BJ (cell line): Measurements from ENCODE around the gene ASCL5. TPM values are rescaled to one million over a fixed set of nuclear protein-coding genes. Genes with fewer than 3 reads are reported as not detected.

Experiments
- CTCF ChIA-PET: fragments of 350-600 bp; formaldehyde crosslinking; extraction: SDS; loops from one replicate; lab custom pipeline; 2021; ENCODE audit warnings: antibody characterized with exemption, inconsistent platforms; lab: Yijun Ruan, JAX
- POLR2A ChIA-PET: fragments of 300-600 bp; sonication (Branson Sonifier 250); formaldehyde crosslinking; extraction: SDS; loops from one replicate; lab custom pipeline; 2021; ENCODE audit warnings: antibody characterized with exemption; lab: Charles Lee
- DNase-seq: peaks from one replicate; pipeline ENCODE4 v3.0.0-alpha.2; 2011; ENCODE audit warnings: low read depth
- H3K27me3 ChIP-seq: 2 replicates; pipeline ENCODE4 v1.6.0; 2011; ENCODE audit warnings: low read length; ENCODE audit not compliant: control insufficient read depth, insufficient read depth
- H3K36me3 ChIP-seq: 2 replicates; pipeline ENCODE4 v1.5.1; 2011; ENCODE audit warnings: low read length; ENCODE audit not compliant: control insufficient read depth, insufficient read depth
- H3K4me3 ChIP-seq: 2 replicates; pipeline ENCODE4 v1.5.1; 2011; ENCODE audit warnings: low read depth, mild to moderate bottlenecking, control low read depth, low read length
- polyA plus RNA-seq: library from polyadenylated mRNA; depleted of rRNA; stranded (reverse); fragments of >200 nt; gene quantifications from 2 replicates; pipeline ENCODE4 v1.2.3, GENCODE V29; 2011
- TF ChIP-seq, protein P1 (sequence below): IDR thresholded peaks from 2 replicates; pipeline ENCODE4 v1.5.1; 2011; ENCODE audit warnings: low read depth, mild to moderate bottlenecking, control low read depth, inconsistent platforms, low read length, moderate library complexity; ENCODE audit not compliant: insufficient read depth

Gene ASCL5
- polyA plus RNA-seq, 1 experiment: 0.06 TPM

DNA sequence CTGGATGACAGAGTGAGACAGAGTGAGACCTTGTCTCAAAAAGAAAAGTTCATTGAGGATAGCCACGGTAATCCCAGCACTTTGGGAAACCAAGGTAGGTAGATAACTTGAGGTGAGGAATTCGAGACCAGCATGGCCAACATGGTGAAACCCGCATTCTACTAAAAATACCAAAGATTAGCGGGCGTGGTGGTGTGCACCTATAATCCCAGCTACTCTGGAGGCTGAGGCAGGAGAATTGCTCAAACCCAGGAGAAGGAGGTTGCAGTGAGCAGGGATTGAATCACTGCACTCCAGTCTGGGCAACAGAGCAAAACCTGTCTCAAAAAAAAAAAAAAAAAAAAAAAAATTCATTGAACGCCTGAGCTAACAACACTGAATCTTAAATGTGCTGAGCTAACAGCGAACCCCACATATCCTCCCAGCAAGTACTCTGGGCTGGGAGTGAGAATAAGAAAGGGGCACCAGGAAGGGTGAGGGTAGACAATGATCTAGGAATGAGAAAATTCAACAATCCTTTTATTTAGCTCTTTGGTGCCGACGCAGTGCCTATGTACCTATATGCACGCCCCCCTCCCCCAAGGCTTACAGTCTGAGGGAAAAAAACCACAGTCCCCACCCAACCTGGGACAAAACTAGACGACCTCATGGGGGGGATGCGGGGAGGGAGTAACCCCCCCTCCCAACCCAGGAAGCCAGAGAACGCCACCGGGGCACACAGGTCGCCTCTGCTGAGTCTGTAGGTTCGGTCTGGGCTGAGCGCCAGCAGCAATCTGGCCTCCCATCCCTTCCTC lies 13.3 kb downstream of the ASCL5 start:
- ChIA-PET CTCF (interaction anchor here (0.6 to 5.1 kb wide), 17 partner anchors 9 to 558 kb away, joined by 3 to 58 read pairs (median 4); partner anchors contain the start of gene ASCL5), POLR2A (no interaction called here)
- DNase-seq: no peak
- Histone ChIP-seq H3K36me3 (no peaks in the 10 kb centered on the region), H3K27me3 (peaks cover 3% of the 10 kb centered on the region; the same call in 1 of the 2 replicates), H3K4me3 (peak overlapping the region; percentile 58; the same call in 1 of the 2 replicates)
- TF ChIP-seq, protein P1, sequence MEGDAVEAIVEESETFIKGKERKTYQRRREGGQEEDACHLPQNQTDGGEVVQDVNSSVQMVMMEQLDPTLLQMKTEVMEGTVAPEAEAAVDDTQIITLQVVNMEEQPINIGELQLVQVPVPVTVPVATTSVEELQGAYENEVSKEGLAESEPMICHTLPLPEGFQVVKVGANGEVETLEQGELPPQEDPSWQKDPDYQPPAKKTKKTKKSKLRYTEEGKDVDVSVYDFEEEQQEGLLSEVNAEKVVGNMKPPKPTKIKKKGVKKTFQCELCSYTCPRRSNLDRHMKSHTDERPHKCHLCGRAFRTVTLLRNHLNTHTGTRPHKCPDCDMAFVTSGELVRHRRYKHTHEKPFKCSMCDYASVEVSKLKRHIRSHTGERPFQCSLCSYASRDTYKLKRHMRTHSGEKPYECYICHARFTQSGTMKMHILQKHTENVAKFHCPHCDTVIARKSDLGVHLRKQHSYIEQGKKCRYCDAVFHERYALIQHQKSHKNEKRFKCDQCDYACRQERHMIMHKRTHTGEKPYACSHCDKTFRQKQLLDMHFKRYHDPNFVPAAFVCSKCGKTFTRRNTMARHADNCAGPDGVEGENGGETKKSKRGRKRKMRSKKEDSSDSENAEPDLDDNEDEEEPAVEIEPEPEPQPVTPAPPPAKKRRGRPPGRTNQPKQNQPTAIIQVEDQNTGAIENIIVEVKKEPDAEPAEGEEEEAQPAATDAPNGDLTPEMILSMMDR: no peak

DNA sequence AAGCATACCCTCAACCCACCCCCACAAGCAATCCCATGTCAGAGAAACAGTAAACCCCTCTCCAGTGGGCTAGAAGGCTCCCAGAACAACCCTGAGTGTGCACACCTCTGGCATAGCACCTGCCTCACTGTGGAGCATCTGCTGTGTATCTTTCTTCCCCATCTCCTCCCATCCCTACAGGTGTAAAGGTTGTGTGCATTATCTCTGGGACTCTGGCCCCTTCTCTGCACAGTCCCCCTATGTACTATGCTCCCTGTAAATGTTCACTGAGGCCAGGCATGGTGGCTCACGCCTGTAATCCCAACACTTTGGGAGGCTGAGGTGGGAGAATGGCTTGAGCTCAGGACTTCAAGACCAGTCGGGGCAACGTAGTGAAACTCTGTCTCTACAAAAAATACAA lies 14.1 kb downstream of the ASCL5 start:
- H3K4me3 ChIP-seq: no peak overlapping the region
- ChIA-PET POLR2A (no interaction called here), CTCF (interaction anchor here (0.9 to 5.1 kb wide), 7 partner anchors 13 to 141 kb away, joined by 3 to 58 read pairs (median 6); partner anchors contain the start of gene ASCL5)
- DNase-seq: no peak
- peaks cover 3% of the 10 kb centered on the region; the same call in 1 of the 2 replicates for H3K27me3 ChIP-seq
- TF ChIP-seq, protein P1: no peak
- no peaks in the 10 kb centered on the region for H3K36me3 ChIP-seq

DNA sequence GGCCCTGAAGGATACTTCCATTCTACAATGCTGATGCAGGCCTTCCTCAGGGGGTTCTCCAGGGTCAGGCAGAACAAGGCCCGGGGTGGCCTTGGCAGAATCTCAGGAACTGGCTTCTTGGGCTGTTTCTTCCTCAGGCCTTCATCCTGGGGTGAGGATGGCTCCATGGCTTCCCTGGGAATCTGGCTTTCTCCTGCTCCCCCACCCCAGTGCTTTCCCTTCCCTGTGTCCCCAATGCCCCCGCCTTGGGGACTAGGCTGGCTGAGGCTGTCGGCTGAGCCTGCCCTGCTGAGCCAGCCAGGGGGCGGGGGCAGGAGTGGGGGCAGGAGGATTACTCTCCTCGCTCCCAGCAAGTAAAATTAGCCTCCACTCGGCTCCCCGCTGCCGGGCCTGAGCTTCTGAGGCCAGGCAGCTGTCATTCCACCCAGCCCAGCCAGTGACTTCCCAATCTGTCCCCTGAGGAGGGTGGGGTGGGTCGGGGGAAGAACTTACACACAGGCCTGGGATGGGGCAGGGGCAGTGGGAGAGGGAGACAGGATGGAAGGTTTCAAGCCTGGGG lies 14.7 kb downstream of the ASCL5 start, which contains the start of gene CACNA1S:
Gene CACNA1S, minus strand, starts transcription at position 254 of the 559 bp plus-strand sequence. Its CDS starts 87 bp downstream, at position 167.
- TF ChIP-seq, protein P1: no peak

DNA sequence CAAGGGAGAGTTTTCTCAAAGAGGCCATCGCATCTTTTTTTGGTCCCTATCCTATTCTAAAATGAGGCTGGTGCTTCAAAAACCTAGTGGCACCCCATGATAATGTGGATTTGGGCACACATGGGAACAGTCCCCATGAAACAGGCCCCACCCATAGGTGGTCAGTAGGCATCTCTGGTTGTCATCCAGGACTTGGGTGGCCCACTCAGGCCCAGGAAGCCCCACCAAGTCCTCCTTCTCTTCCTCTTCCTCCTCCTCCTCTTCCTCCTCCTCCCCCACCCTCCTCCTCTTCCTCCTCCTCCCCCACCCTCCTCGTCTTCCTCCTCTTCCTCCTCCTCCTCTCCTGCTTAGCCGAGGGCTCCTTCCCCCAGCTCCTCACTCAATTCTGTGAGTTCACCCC lies 15.3 kb downstream of the ASCL5 start:
- H3K4me3 ChIP-seq: no peak overlapping the region
- POLR2A ChIA-PET: no interaction called here

More for the DNA sequence above, 14.7 kb downstream of the ASCL5 start, which contains the start of gene CACNA1S:
- no peaks in the 10 kb centered on the region for H3K36me3 ChIP-seq
- POLR2A ChIA-PET: no interaction called here
- no peak for DNase-seq
- no peak within 1 kb of the TSS for H3K4me3 ChIP-seq
- peaks cover 3% of the 10 kb centered on the region; the same call in 1 of the 2 replicates for H3K27me3 ChIP-seq
- CTCF ChIA-PET: interaction anchor here (1.3 to 5.1 kb wide), 3 partner anchors 27 to 141 kb away, joined by 3 to 58 read pairs (median 24); no protein-coding TSS in a partner anchor

More for the DNA sequence above, 15.3 kb downstream of the ASCL5 start:
- peaks cover 3% of the 10 kb centered on the region; the same call in 1 of the 2 replicates for H3K27me3 ChIP-seq
- TF ChIP-seq, protein P1: no peak
- no peak for DNase-seq
- no peaks in the 10 kb centered on the region for H3K36me3 ChIP-seq
- CTCF ChIA-PET: interaction anchor here (1.3 kb wide), 1 partner anchor 26 kb away, joined by 3 read pairs; no protein-coding TSS in a partner anchor
